Transverse colon (tissue), 4 donors: Measurements from ENCODE around the gene PPP1R9B. TPM values are rescaled to one million over a fixed set of nuclear protein-coding genes. Genes with fewer than 3 reads are reported as not detected.

ENCODE experiments used
- DNase-seq: peaks from one replicate; pipeline ENCODE4 v3.0.0-alpha.2; 2019
- H3K27ac ChIP-seq, 4 donors: fragments of 200-600 bp; sonication (generic); 2 replicates each; pipeline ENCODE4 v1.5.1; 2016 to 2018; ENCODE audit warnings: inconsistent platforms in 4 of 4
- H3K27me3 ChIP-seq: fragments of 200-600 bp; sonication (generic); 2 replicates; pipeline ENCODE4 v1.5.1; 2017; ENCODE audit warnings: inconsistent platforms
- H3K36me3 ChIP-seq, 4 donors: fragments of 200-600 bp; sonication (generic); 2 replicates each; pipeline ENCODE4 v1.5.1; 2017 to 2019; ENCODE audit warnings: inconsistent platforms in 4 of 4
- H3K4me1 ChIP-seq, 4 donors: fragments of 200-600 bp; sonication (generic); 2 replicates each; pipeline ENCODE4 v1.5.1; 2017 to 2020; ENCODE audit warnings: inconsistent platforms in 4 of 4
- H3K4me3 ChIP-seq, 4 donors: fragments of 200-600 bp; sonication (generic); 1 replicate in 1 of 4; 2 replicates in 3 of 4; pipeline versions ENCODE4 v1.5.1 to v1.6.1; 2017 to 2019; ENCODE audit warnings: inconsistent platforms in 4 of 4
- H3K9me3 ChIP-seq, 2 donors: fragments of 200-600 bp; sonication (generic); 2 replicates each; pipeline ENCODE4 v1.5.1; 2017 to 2019; ENCODE audit warnings: inconsistent platforms in 2 of 2
- CTCF ChIP-seq, 5 experiments: fragments of 200-600 bp in 3 of 5; fragments of 450-650 bp in 2 of 5; sonication (generic) in 3 of 5; IDR thresholded peaks; 1 replicate in 2 of 5; 2 replicates in 3 of 5; pipeline ENCODE4 v1.5.1; 2016 to 2017; ENCODE audit warnings: antibody characterized with exemption in 5 of 5, inconsistent platforms in 3 of 5, mild to moderate bottlenecking in 2 of 5, moderate library complexity in 1 of 5
- EP300 ChIP-seq: sonication (generic); formaldehyde crosslinking; IDR thresholded peaks from one replicate; pipeline ENCODE4 v1.6.1; 2017; ENCODE audit warnings: antibody characterized with exemption, low read depth
- POLR2A ChIP-seq: fragments of 450-650 bp; IDR thresholded peaks from one replicate; pipeline ENCODE4 v1.6.1; 2016; ENCODE audit warnings: antibody characterized with exemption, mild to moderate bottlenecking, moderate library complexity
- POLR2AphosphoS5 ChIP-seq, 3 donors: sonication (generic); formaldehyde crosslinking; IDR thresholded peaks; one replicate each; pipeline ENCODE4 v1.6.1; 2016; ENCODE audit warnings: antibody characterized with exemption in 3 of 3
- WGBS, 2 donors: methylation state at CpG; one replicate each; pipeline ENCODE4 v1.1.5; 2018; ENCODE audit warnings: low coverage in 1 of 2; 5-methylcytosine and 5-hydroxymethylcytosine counted together
- in situ Hi-C, 4 donors: fragments of 200-750 bp; cut with MboI; loops; one replicate each; pipeline versions ENCODE4 v1.15.0 to v1.15.1; 2017; ENCODE audit warnings: low sequenced_read_pairs in 3 of 4, low pct_ligation_motif_present in 1 of 4, low pct_unique_long_range_greater_than_20kb in 1 of 4
- intact Hi-C: fragments of 100-400 bp; cut with DNase I; formaldehyde crosslinking; loops from one replicate; pipeline ENCODE4 v1.15.1; 2023; ENCODE audit warnings: low total_unique reads
- total RNA-seq, 4 donors: library from RNA; depleted of rRNA; stranded (reverse); fragments of >200 nt; gene quantifications; one replicate each; pipeline ENCODE4 v1.1.0, GENCODE V29; 2016

Gene PPP1R9B
- total RNA-seq, 4 donors from 2014 or later: 19.0 to 29.9 (median 27.7) TPM

DNA sequence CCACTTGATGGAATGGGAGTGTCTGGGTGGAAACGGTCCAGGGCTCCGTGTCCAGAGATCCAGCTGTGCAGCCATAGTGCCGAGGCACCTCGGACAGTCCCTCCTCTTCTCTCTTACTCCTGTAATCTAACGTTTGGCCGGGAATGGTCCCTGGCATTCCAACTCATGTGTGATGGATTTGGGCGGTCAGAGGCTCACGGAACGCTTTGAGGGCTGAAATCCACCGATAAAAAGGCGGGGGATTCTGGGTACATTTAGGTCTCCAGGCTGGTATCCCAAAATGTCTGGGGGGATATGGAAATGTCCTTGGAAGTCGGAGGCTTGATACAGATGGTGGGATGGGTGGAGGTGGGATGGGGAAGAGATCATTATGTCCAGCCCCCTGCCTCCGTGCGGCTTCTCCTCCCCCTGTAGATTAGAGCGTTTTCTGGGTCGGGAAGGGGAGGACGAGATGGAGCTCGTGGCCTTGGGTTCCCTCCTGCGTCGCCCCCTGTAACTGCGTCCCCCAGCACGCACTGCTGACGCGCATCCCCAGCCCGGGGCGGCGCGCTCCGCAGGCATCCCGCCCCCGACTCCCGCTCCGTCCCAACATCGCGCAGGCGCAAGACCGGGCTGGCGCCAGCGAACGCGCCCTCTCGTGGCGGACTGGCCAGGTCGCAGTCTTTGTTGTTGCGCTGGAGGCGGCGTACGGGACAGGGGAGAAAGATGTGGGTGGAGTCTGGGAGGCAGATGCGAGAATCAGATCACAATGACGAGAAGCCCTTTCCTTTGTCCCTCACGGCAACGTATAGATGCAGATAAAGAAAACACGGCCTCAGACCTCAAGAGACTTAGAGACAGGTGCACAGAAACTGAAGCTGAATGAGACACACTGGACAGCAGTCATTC lies 10.8 kb upstream of the PPP1R9B start:
- no peaks in the 10 kb centered on the region for H3K36me3 ChIP-seq
- DNase-seq: peak; percentile 94
- H3K27me3 ChIP-seq: no peaks in the 10 kb centered on the region
- peak overlapping the region; percentile 10 to 51 (median 37) for H3K4me3 ChIP-seq
- in situ Hi-C loops (no loop called here), intact Hi-C loops (no loop called here)
- TF ChIP-seq EP300: no peak
- TF ChIP-seq POLR2A: no peak
- TF ChIP-seq POLR2AphosphoS5 (IDR thresholded peaks at IDR 0.05): peak; percentile 51 to 70 (median 65)
- peak; percentile 83 to 97 (median 93) for TF ChIP-seq CTCF (IDR thresholded peaks at IDR 0.05)
- H3K27ac ChIP-seq: peak overlapping the region; percentile 26 to 79 (median 67)
- WGBS, 2 donors: 0% methylated on average over 1 to 49 of the region's 53 CpGs
- peaks cover 0 to 17% (median 11%) of the 10 kb centered on the region in 4 donors for H3K4me1 ChIP-seq
- no peaks in the 10 kb centered on the region for H3K9me3 ChIP-seq

GRCh38 chr17:50157891-50158290 lies 7.4 kb upstream of the PPP1R9B start:
- DNase-seq: no peak
- Histone ChIP-seq H3K27ac (no peak overlapping the region), H3K4me1 (peaks cover 0 to 27% (median 15%) of the 10 kb centered on the region in 4 donors), H3K27me3 (no peaks in the 10 kb centered on the region), H3K9me3 (no peaks in the 10 kb centered on the region), H3K4me3 (no peak overlapping the region), H3K36me3 (no peaks in the 10 kb centered on the region)
- no peak for TF ChIP-seq CTCF (IDR thresholded peaks at IDR 0.05)
- no peak for TF ChIP-seq POLR2A
- TF ChIP-seq EP300: no peak
- intact Hi-C loops: no loop called here
- in situ Hi-C loops: no loop called here
- 52 to 64% methylated on average over 3 to 4 of the region's 4 CpGs for WGBS, 2 donors

GRCh38 chr17:50155115-50155819 lies 4.8 kb upstream of the PPP1R9B start:
- 64 to 67% methylated on average over 1 to 8 of the region's 8 CpGs for WGBS, 2 donors
- Histone ChIP-seq H3K4me1 (peaks cover 6 to 30% (median 20%) of the 10 kb centered on the region in 4 donors), H3K27me3 (no peaks in the 10 kb centered on the region), H3K4me3 (no peak overlapping the region), H3K27ac (peak overlapping the region; percentile 63 to 98 (median 81)), H3K36me3 (no peaks in the 10 kb centered on the region), H3K9me3 (no peaks in the 10 kb centered on the region)
- no peak for DNase-seq
- in situ Hi-C loops (no loop called here), intact Hi-C loops (no loop called here)
- TF ChIP-seq POLR2A (no peak), POLR2AphosphoS5 (IDR thresholded peaks at IDR 0.05) (no peak), CTCF (IDR thresholded peaks at IDR 0.05) (no peak), EP300 (no peak)

GRCh38 chr17:50154604-50155003 lies 4.1 kb upstream of the PPP1R9B start:
- no peaks in the 10 kb centered on the region for H3K36me3 ChIP-seq
- in situ Hi-C loops (no loop called here), intact Hi-C loops (no loop called here)
- 25% methylated on average over 1 of the region's 1 CpG; no CpG with 5 or more reads in 1 of the 2 donors for WGBS, 2 donors
- no peaks in the 10 kb centered on the region for H3K9me3 ChIP-seq
- H3K27ac ChIP-seq: peak overlapping the region; percentile 63 to 98 (median 81)
- H3K27me3 ChIP-seq: no peaks in the 10 kb centered on the region
- peak; percentile 43 for DNase-seq
- peaks cover 6 to 31% (median 21%) of the 10 kb centered on the region in 4 donors for H3K4me1 ChIP-seq
- no peak for TF ChIP-seq EP300
- TF ChIP-seq POLR2A: no peak
- TF ChIP-seq POLR2AphosphoS5 (IDR thresholded peaks at IDR 0.05): no peak
- TF ChIP-seq CTCF (IDR thresholded peaks at IDR 0.05): no peak
- H3K4me3 ChIP-seq: no peak overlapping the region
